Neural cell (in vitro differentiated cells): Measurements from ENCODE around the gene LDLRAD4. TPM values are rescaled to one million over a fixed set of nuclear protein-coding genes. Genes with fewer than 3 reads are reported as not detected.

Source experiments
- H2AFZ ChIP-seq: fragments of 200-600, 300-800 bp; sonication (generic), shearing (Covaris generic); 2 replicates; pipeline ENCODE4 v1.6.0; 2014; ENCODE audit warnings: low read depth, mild to moderate bottlenecking, antibody characterized with exemption, low read length, moderate library complexity
- H3F3A ChIP-seq: fragments of 200-600 bp; shearing (Covaris generic); 2 replicates; pipeline ENCODE4 v1.6.1; 2016; ENCODE audit warnings: mild to moderate bottlenecking, moderate library complexity, mixed read lengths, antibody characterized with exemption, low read length; ENCODE audit not compliant: insufficient read depth, poor library complexity, severe bottlenecking
- H3K27ac ChIP-seq: fragments of 200-600, 300-800 bp; sonication (generic), shearing (Covaris generic); 2 replicates; pipeline ENCODE4 v1.5.1; 2014; ENCODE audit warnings: mild to moderate bottlenecking, low read length, moderate library complexity
- H3K27me3 ChIP-seq: fragments of 300-800, 200-600 bp; sonication (generic), shearing (Covaris generic); 2 replicates; pipeline ENCODE4 v1.6.0; 2014; ENCODE audit warnings: mild to moderate bottlenecking, low read depth, low read length, moderate library complexity; ENCODE audit not compliant: insufficient read depth
- H3K36me3 ChIP-seq: fragments of 300-800, 200-600 bp; sonication (generic), shearing (Covaris generic); 2 replicates; pipeline ENCODE4 v1.5.1; 2014; ENCODE audit warnings: mild to moderate bottlenecking, antibody characterized with exemption, low read length, moderate library complexity; ENCODE audit not compliant: insufficient read depth
- H3K4me2 ChIP-seq: fragments of 300-800, 200-600 bp; sonication (generic), shearing (Covaris generic); 2 replicates; pipeline ENCODE4 v1.6.0; 2014; ENCODE audit warnings: mild to moderate bottlenecking, low read length
- H3K4me3 ChIP-seq: fragments of 300-800, 200-600 bp; sonication (generic), shearing (Covaris generic); 2 replicates; pipeline ENCODE4 v1.5.1; 2014; ENCODE audit warnings: mild to moderate bottlenecking, low read length, moderate library complexity
- H3K79me2 ChIP-seq: fragments of 200-600 bp; shearing (Covaris generic); replicated peaks from 2 replicates; pipeline ENCODE4 v1.6.0; 2014; ENCODE audit warnings: mild to moderate bottlenecking, low read length, moderate library complexity; ENCODE audit not compliant: insufficient read depth
- H3K9ac ChIP-seq: fragments of 300-800, 200-600 bp; sonication (generic), shearing (Covaris generic); 2 replicates; pipeline ENCODE4 v1.6.1; 2016; ENCODE audit warnings: mild to moderate bottlenecking, low read length, mixed read lengths
- H3K9me2 ChIP-seq: fragments of 200-600 bp; shearing (Covaris generic); 2 replicates; pipeline ENCODE4 v1.6.1; 2016; ENCODE audit warnings: mild to moderate bottlenecking, low read length, mixed read lengths; ENCODE audit not compliant: insufficient read depth
- H3K9me3 ChIP-seq: fragments of 200-600, 300-800 bp; sonication (generic), shearing (Covaris generic); 2 replicates; pipeline ENCODE4 v1.6.1; 2016; ENCODE audit warnings: mild to moderate bottlenecking, mixed run types, low read length, moderate library complexity, mixed read lengths
- H4K20me1 ChIP-seq: fragments of 200-600 bp; shearing (Covaris generic); 2 replicates; pipeline ENCODE4 v1.6.1; 2016; ENCODE audit warnings: mild to moderate bottlenecking, mixed run types; ENCODE audit not compliant: insufficient read depth
- CTCF ChIP-seq: fragments of 450-650 bp; IDR thresholded peaks from 2 replicates; pipeline ENCODE4 v1.5.1; 2014; ENCODE audit warnings: antibody characterized with exemption, mild to moderate bottlenecking, moderate library complexity; ENCODE audit not compliant: poor library complexity, severe bottlenecking
- EP300 ChIP-seq: fragments of 450-650 bp; conservative IDR thresholded peaks from 2 replicates; pipeline ENCODE4 v1.6.1; 2014; ENCODE audit warnings: antibody characterized with exemption, mild to moderate bottlenecking, moderate library complexity; ENCODE audit not compliant: poor library complexity, severe bottlenecking
- EZH2 ChIP-seq: fragments of 200-600, 300-800 bp; shearing (Covaris generic), sonication (generic); IDR thresholded peaks from 2 replicates; pipeline ENCODE4 v1.6.1; 2014; ENCODE audit warnings: antibody characterized with exemption, low read length, borderline replicate concordance, mild to moderate bottlenecking; ENCODE audit not compliant: insufficient read depth, poor library complexity, severe bottlenecking
- MXI1 ChIP-seq: fragments of 450-650 bp; conservative IDR thresholded peaks from 2 replicates; pipeline ENCODE4 v1.6.1; 2014; ENCODE audit warnings: antibody characterized with exemption, mild to moderate bottlenecking; ENCODE audit not compliant: poor library complexity, severe bottlenecking
- POLR2AphosphoS5 ChIP-seq: IDR thresholded peaks from 2 replicates; pipeline ENCODE4 v1.6.1; 2012
- RAD21 ChIP-seq: fragments of 450-650 bp; conservative IDR thresholded peaks from 2 replicates; pipeline ENCODE4 v1.6.1; 2014; ENCODE audit warnings: antibody characterized with exemption, mild to moderate bottlenecking, moderate library complexity
- REST ChIP-seq: IDR thresholded peaks from 2 replicates; pipeline ENCODE4 v1.6.1; 2012; ENCODE audit warnings: borderline replicate concordance
- SMC3 ChIP-seq: fragments of 450-650 bp; conservative IDR thresholded peaks from 2 replicates; pipeline ENCODE4 v1.6.1; 2014; ENCODE audit warnings: antibody characterized with exemption, mild to moderate bottlenecking, moderate library complexity; ENCODE audit not compliant: poor library complexity
- TAF1 ChIP-seq: IDR thresholded peaks from 2 replicates; pipeline ENCODE4 v1.6.1; 2012; ENCODE audit warnings: low read depth
- polyA plus RNA-seq: library from polyadenylated mRNA; depleted of rRNA; stranded (reverse); fragments of >200 nt; gene quantifications from 2 replicates; pipeline ENCODE4 v1.2.3, GENCODE V29; 2014

The LDLRAD4 gene
- polyA plus RNA-seq, 1 donor from 2014 or later = 3.7 TPM

- H3F3A ChIP-seq = no peaks in the 10 kb centered on the region
- H4K20me1 ChIP-seq = no peaks in the 10 kb centered on the region
- no peaks in the 10 kb centered on the region for H3K79me2 ChIP-seq
- no peak overlapping the region for H3K9ac ChIP-seq
- TF ChIP-seq CTCF = no peak
- no peak for TF ChIP-seq EP300
- TF ChIP-seq POLR2AphosphoS5 = peak; percentile 9
- H3K9me2 ChIP-seq = no peaks in the 10 kb centered on the region
- H3K4me2 ChIP-seq = no peak overlapping the region
- no peaks in the 10 kb centered on the region for H3K27me3 ChIP-seq
- H2AFZ ChIP-seq = no peak overlapping the region
- H3K27ac ChIP-seq = no peak overlapping the region
- H3K9me3 ChIP-seq = no peaks in the 10 kb centered on the region
- no peaks in the 10 kb centered on the region for H3K36me3 ChIP-seq
- no peak overlapping the region for H3K4me3 ChIP-seq
Measured at GRCh38 chr18:13486284-13486683, 267.7 kb downstream of the LDLRAD4 start.

- Histone ChIP-seq H3K9ac (no peak overlapping the region), H3K4me3 (no peak overlapping the region), H2AFZ (no peak overlapping the region), H3K27ac (no peak overlapping the region), H3K79me2 (no peaks in the 10 kb centered on the region), H3K36me3 (no peaks in the 10 kb centered on the region), H3K4me2 (no peak overlapping the region), H3F3A (no peaks in the 10 kb centered on the region), H4K20me1 (no peaks in the 10 kb centered on the region), H3K9me3 (no peaks in the 10 kb centered on the region), H3K9me2 (no peaks in the 10 kb centered on the region), H3K27me3 (no peaks in the 10 kb centered on the region)
- TF ChIP-seq TAF1 (no peak), MXI1 (no peak), CTCF (no peak), REST (no peak), POLR2AphosphoS5 (no peak), EZH2 (no peak), EP300 (no peak), RAD21 (no peak), SMC3 (no peak)
Measured at GRCh38 chr18:13486686-13487085, 268.1 kb downstream of the LDLRAD4 start.
